Epithelial cell of esophagus (primary cell): ENCODE data around the gene COX8C.

Experiments
- DNase-seq: peaks from one replicate; pipeline ENCODE4 v3.0.0; 2010; ENCODE audit warnings: low read depth
- H3K4me3 ChIP-seq: 2 replicates; pipeline ENCODE4 v1.5.1; 2011; ENCODE audit warnings: mild to moderate bottlenecking, low read length, control low read depth
- CTCF ChIP-seq: IDR thresholded peaks from 2 replicates; pipeline ENCODE4 v1.5.1; 2011; ENCODE audit warnings: low read depth, mild to moderate bottlenecking, low read length, control low read depth, inconsistent platforms; ENCODE audit not compliant: insufficient read depth; ENCODE audit errors: missing control alignments

Gene COX8C

GRCh38 chr14:93346926-93347721 is at the start of gene COX8C:
TSS of gene COX8C (plus strand) at chr14:93347182. CDS start at chr14:93347269, 87 bp downstream.
- TF ChIP-seq CTCF: no peak
- DNase-seq: no peak
- no peak within 1 kb of the TSS for H3K4me3 ChIP-seq

GRCh38 chr14:93299416-93299815 is 47.6 kb upstream of the COX8C start:
- no peak for DNase-seq
- no peak overlapping the region for H3K4me3 ChIP-seq
- no peak for TF ChIP-seq CTCF

GRCh38 chr14:93299866-93300265 is 47.1 kb upstream of the COX8C start:
- H3K4me3 ChIP-seq: no peak overlapping the region
- TF ChIP-seq CTCF: no peak
- DNase-seq: no peak

- no peak overlapping the region for H3K4me3 ChIP-seq
- TF ChIP-seq CTCF: no peak
- peak; percentile 25 for DNase-seq
These were observed 45.0 kb upstream of the COX8C start for GRCh38 chr14:93301821-93302447.

GRCh38 chr14:93302688-93303581 is 44.0 kb upstream of the COX8C start:
- H3K4me3 ChIP-seq: no peak overlapping the region
- no peak for DNase-seq
- TF ChIP-seq CTCF: no peak

GRCh38 chr14:93303659-93304058 is 43.3 kb upstream of the COX8C start:
- no peak for DNase-seq
- no peak overlapping the region for H3K4me3 ChIP-seq
- TF ChIP-seq CTCF: no peak
